ENCODE measurements around the gene OMP.

The OMP gene

GRCh38 chr11:77084581-77085191 lies 18.0 kb upstream of the OMP start:
- in situ Hi-C loops (cut with MboI; ENCODE audit: low sequenced_read_pairs, unreplicated experiment): no loop called here
- TF ChIP-seq CTCF (IDR thresholded peaks at IDR 0.05; ENCODE audit: borderline replicate concordance, control extremely low read depth, extremely low read depth, insufficient read depth, missing control alignments): no peak
- DNase-seq (ENCODE audit: low spot score): no peak

- no peak for DNase-seq (ENCODE audit: low spot score)
- TF ChIP-seq CTCF (IDR thresholded peaks at IDR 0.05; ENCODE audit: borderline replicate concordance, control extremely low read depth, extremely low read depth, insufficient read depth, missing control alignments): no peak
These were observed 17.0 kb upstream of the OMP start for GRCh38 chr11:77085652-77086051.

GRCh38 chr11:77086521-77087472 lies 15.8 kb upstream of the OMP start:
- no peak for TF ChIP-seq CTCF (IDR thresholded peaks at IDR 0.05; ENCODE audit: borderline replicate concordance, control extremely low read depth, extremely low read depth, insufficient read depth, missing control alignments)
- DNase-seq (ENCODE audit: low spot score): no peak

More at GRCh38 chr11:77085652-77086051, 17.0 kb upstream of the OMP start:
- in situ Hi-C loops (cut with MboI; ENCODE audit: low sequenced_read_pairs, unreplicated experiment): no loop called here

GRCh38 chr11:77087723-77088225 lies 14.9 kb upstream of the OMP start:
- in situ Hi-C loops (cut with MboI; ENCODE audit: low sequenced_read_pairs, unreplicated experiment): no loop called here
- DNase-seq (ENCODE audit: low spot score): no peak
- TF ChIP-seq CTCF (IDR thresholded peaks at IDR 0.05; ENCODE audit: borderline replicate concordance, control extremely low read depth, extremely low read depth, insufficient read depth, missing control alignments): no peak

More at GRCh38 chr11:77086521-77087472, 15.8 kb upstream of the OMP start:
- in situ Hi-C loops (cut with MboI; ENCODE audit: low sequenced_read_pairs, unreplicated experiment): no loop called here

GRCh38 chr11:77088236-77089003 lies 14.2 kb upstream of the OMP start:
- in situ Hi-C loops (cut with MboI; ENCODE audit: low sequenced_read_pairs, unreplicated experiment): no loop called here
- no peak for DNase-seq (ENCODE audit: low spot score)
- TF ChIP-seq CTCF (IDR thresholded peaks at IDR 0.05; ENCODE audit: borderline replicate concordance, control extremely low read depth, extremely low read depth, insufficient read depth, missing control alignments): no peak

- TF ChIP-seq CTCF (IDR thresholded peaks at IDR 0.05; ENCODE audit: borderline replicate concordance, control extremely low read depth, extremely low read depth, insufficient read depth, missing control alignments): no peak
- DNase-seq (ENCODE audit: low spot score): no peak
- in situ Hi-C loops (cut with MboI; ENCODE audit: low sequenced_read_pairs, unreplicated experiment): no loop called here
These were observed 13.6 kb upstream of the OMP start for GRCh38 chr11:77089004-77089545.

Measured in GM13976 (cell line).